Cardiac fibroblast (primary cell): Measurements from ENCODE around the gene C1orf159.

ENCODE experiments used
- DNase-seq, 2 donors: peaks; one replicate each; pipeline versions ENCODE4 v3.0.0 to v3.0.0-alpha.2; 2010; ENCODE audit warnings: low read depth in 2 of 2
- H3K4me3 ChIP-seq, 2 donors: replicated peaks in 1 of 2; 1 replicate in 1 of 2; 2 replicates in 1 of 2; pipeline ENCODE4 v1.5.1; 2011; ENCODE audit warnings: low read depth in 2 of 2, low read length in 2 of 2, mild to moderate bottlenecking in 2 of 2, moderate library complexity in 1 of 2
- CTCF ChIP-seq: IDR thresholded peaks from one replicate; pipeline ENCODE4 v1.5.1; 2011; ENCODE audit warnings: low read depth, mild to moderate bottlenecking, low read length, inconsistent platforms

C1orf159 gene

GRCh38 chr1:1046767-1047166, 69.1 kb downstream of the C1orf159 start:
- no peak overlapping the region for H3K4me3 ChIP-seq
- no peak for DNase-seq
- TF ChIP-seq CTCF = no peak

- no peak overlapping the region for H3K4me3 ChIP-seq
- TF ChIP-seq CTCF = no peak
- no peak for DNase-seq
Observed at GRCh38 chr1:1046243-1046642, 69.6 kb downstream of the C1orf159 start.

- no peak overlapping the region for H3K4me3 ChIP-seq
- no peak for DNase-seq
- no peak for TF ChIP-seq CTCF
Observed at GRCh38 chr1:1045129-1045528, 70.8 kb downstream of the C1orf159 start.

GRCh38 chr1:1044455-1045078, 71.3 kb downstream of the C1orf159 start:
- no peak overlapping the region for H3K4me3 ChIP-seq
- DNase-seq = no peak
- no peak for TF ChIP-seq CTCF

GRCh38 chr1:1043921-1044320, 72.0 kb downstream of the C1orf159 start:
- no peak for DNase-seq
- TF ChIP-seq CTCF = no peak
- no peak overlapping the region for H3K4me3 ChIP-seq

GRCh38 chr1:1043411-1043810, 72.5 kb downstream of the C1orf159 start:
- H3K4me3 ChIP-seq = no peak overlapping the region
- no peak for DNase-seq
- TF ChIP-seq CTCF = no peak

GRCh38 chr1:1042835-1043234, 73.1 kb downstream of the C1orf159 start:
- H3K4me3 ChIP-seq = no peak overlapping the region
- no peak for DNase-seq
- TF ChIP-seq CTCF = no peak
